ENCODE measurements around the gene JAML. TPM values are rescaled to one million over a fixed set of nuclear protein-coding genes. Genes with fewer than 3 reads are reported as not detected.

The JAML gene
- total RNA-seq, 6 experiments from 2014 or later, result 1.5 to 9.1 (median 3.2) TPM

DNA sequence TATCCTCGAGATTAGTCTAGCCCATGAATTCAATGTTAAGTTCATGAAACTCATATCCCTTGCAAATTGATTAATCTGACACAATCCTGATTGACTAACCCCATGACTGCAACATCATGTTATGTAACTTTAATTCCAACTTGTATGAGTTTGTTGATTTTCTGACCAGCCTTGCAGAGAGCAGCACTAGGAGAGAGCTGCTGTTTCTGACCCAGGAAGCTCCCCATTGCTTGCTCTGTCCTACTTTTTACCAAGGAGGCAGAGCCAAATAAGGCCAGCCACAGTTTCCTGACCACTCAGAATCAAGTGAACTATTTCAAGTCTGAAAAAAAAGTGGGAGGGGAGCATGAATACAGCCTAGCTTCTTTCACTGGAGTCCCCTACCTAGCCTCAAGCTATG, 14.1 kb upstream of the JAML start:
- peak overlapping the region in 2 of 3 donors; percentile 7 to 42 for H3K27ac ChIP-seq
- TF ChIP-seq POLR2A (IDR thresholded peaks at IDR 0.05), result peak; percentile 66
- TF ChIP-seq, protein P1, sequence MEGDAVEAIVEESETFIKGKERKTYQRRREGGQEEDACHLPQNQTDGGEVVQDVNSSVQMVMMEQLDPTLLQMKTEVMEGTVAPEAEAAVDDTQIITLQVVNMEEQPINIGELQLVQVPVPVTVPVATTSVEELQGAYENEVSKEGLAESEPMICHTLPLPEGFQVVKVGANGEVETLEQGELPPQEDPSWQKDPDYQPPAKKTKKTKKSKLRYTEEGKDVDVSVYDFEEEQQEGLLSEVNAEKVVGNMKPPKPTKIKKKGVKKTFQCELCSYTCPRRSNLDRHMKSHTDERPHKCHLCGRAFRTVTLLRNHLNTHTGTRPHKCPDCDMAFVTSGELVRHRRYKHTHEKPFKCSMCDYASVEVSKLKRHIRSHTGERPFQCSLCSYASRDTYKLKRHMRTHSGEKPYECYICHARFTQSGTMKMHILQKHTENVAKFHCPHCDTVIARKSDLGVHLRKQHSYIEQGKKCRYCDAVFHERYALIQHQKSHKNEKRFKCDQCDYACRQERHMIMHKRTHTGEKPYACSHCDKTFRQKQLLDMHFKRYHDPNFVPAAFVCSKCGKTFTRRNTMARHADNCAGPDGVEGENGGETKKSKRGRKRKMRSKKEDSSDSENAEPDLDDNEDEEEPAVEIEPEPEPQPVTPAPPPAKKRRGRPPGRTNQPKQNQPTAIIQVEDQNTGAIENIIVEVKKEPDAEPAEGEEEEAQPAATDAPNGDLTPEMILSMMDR (IDR thresholded peaks at IDR 0.05), result no peak
- WGBS (ENCODE audit: insufficient coverage, low coverage, low lambda C conversion rate, missing lambda C conversion rate), result 0% methylated on average over 1 of the region's 1 CpG

DNA sequence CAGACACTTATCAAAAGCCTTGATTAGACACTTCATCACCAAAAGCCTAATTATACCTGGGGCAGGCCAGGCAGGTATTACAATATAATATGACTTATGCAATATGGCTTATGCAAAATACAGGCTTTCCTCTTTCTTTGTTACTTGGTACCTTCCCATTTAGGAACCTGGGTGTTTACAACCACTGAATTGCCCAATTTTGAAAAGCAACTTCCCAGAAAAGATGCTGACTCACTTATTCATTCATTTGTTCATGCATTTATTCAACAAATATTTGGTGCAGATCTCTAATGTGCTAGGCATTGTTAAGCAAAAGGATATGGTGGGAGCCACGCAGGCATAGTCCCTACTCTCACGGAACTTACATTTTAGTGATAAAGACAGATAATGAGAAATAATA, 13.6 kb upstream of the JAML start:
- ATAC-seq, result peak in 2 of 4 donors; percentile 15 to 24
- Histone ChIP-seq H3K27ac (peak overlapping the region in 2 of 3 donors; percentile 7 to 42), H3K4me3 (no peak overlapping the region), H3K4me1 (peaks cover 0 to 35% (median 14%) of the 10 kb centered on the region in 4 donors), H3K36me3 (no peaks in the 10 kb centered on the region), H3K27me3 (no peaks in the 10 kb centered on the region), H3K9me3 (no peaks in the 10 kb centered on the region)
- DNase-seq, result no peak
- 79% methylated on average over 2 of the region's 2 CpGs for WGBS (ENCODE audit: insufficient coverage, low coverage, low lambda C conversion rate, missing lambda C conversion rate)
- intact Hi-C loops (cut with DNase I), result no loop called here
- no peak for TF ChIP-seq POLR2A (IDR thresholded peaks at IDR 0.05)
- TF ChIP-seq, protein P1 (IDR thresholded peaks at IDR 0.05), result no peak

More for the DNA sequence above, 14.1 kb upstream of the JAML start:
- DNase-seq (peak in 1 of 3 donors; percentile 59), ATAC-seq (peak; percentile 72 to 86 (median 78))
- peaks cover 0 to 35% (median 14%) of the 10 kb centered on the region in 4 donors for H3K4me1 ChIP-seq
- no peaks in the 10 kb centered on the region for H3K9me3 ChIP-seq
- no peaks in the 10 kb centered on the region for H3K27me3 ChIP-seq
- intact Hi-C loops (cut with DNase I), result no loop called here
- no peak overlapping the region for H3K4me3 ChIP-seq
- no peaks in the 10 kb centered on the region for H3K36me3 ChIP-seq

DNA sequence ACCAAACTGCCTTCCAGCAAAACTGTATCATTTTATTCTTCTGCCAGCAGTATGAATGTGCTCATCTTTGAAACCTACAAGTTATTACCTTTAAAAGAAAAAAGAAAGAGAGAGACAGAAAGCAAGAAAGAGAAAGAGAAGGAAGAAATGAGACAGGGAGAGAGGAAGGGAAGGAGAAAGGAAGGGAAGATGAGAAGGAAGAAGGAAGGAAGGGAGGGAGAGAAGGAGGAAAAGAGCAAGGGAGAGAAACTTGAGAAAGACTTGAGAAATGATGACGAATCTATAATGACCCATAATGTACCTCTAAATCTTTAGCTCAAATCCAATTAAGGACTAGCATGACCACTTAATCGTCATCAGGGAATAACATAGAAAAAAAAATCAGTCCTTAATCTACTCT, 11.4 kb upstream of the JAML start:
- TF ChIP-seq, protein P1 (IDR thresholded peaks at IDR 0.05), result no peak
- TF ChIP-seq POLR2A (IDR thresholded peaks at IDR 0.05), result no peak
- intact Hi-C loops (cut with DNase I), result no loop called here
- Histone ChIP-seq H3K9me3 (no peaks in the 10 kb centered on the region), H3K36me3 (no peaks in the 10 kb centered on the region), H3K4me3 (no peak overlapping the region), H3K4me1 (peaks cover 0 to 26% (median 12%) of the 10 kb centered on the region in 4 donors), H3K27ac (no peak overlapping the region), H3K27me3 (no peaks in the 10 kb centered on the region)
- WGBS (ENCODE audit: insufficient coverage, low coverage, low lambda C conversion rate, missing lambda C conversion rate), result 83% methylated on average over 2 of the region's 2 CpGs
- no peak for ATAC-seq
- no peak for DNase-seq

DNA sequence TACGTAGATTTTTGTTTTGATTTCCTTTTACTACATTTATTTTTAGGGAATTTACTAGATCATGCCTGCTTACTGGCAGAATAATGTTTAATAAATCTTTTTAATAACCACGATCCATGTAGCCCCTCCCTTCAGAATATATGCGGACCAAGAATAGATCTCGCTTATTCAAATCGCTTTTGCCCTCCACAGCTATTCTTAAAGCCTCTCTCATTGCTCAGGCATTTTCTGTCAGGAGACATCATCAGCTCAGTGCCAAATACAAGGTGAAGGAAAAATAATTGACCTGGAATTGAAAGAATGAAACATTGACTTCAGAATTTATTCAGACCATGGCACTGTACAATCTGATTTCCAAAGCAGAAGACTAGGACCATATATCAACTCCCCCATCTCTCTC, 10.0 kb upstream of the JAML start:
- Histone ChIP-seq H3K4me3 (no peak overlapping the region), H3K27ac (no peak overlapping the region), H3K36me3 (no peaks in the 10 kb centered on the region), H3K9me3 (no peaks in the 10 kb centered on the region), H3K27me3 (no peaks in the 10 kb centered on the region), H3K4me1 (peaks cover 0 to 21% (median 7%) of the 10 kb centered on the region in 4 donors)
- TF ChIP-seq, protein P1 (IDR thresholded peaks at IDR 0.05), result no peak
- TF ChIP-seq POLR2A (IDR thresholded peaks at IDR 0.05), result no peak
- ATAC-seq (no peak), DNase-seq (no peak)
- WGBS (ENCODE audit: insufficient coverage, low coverage, low lambda C conversion rate, missing lambda C conversion rate), result 95% methylated on average over 5 of the region's 5 CpGs
- intact Hi-C loops (cut with DNase I), result no loop called here

DNA sequence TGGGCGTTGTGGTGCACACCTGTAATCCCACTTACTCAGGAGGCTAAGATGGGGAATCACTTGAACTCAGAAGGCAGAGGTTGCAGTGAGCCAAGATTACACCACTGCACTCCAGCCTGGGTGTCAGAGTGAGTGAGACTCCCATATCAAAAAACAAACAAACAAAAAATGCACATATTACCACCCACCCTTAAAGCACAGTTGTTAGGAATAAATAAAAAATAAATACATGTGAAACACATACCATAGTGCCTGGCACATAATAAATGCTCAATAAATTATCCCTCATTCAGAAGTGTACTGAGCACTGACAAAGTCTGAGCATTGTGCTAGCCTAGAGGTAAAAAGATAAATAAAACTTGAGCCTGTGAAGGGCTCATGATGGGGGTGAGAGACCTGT, 9.0 kb upstream of the JAML start:
- Histone ChIP-seq H3K27me3 (no peaks in the 10 kb centered on the region), H3K4me1 (peaks cover 0 to 11% (median 2%) of the 10 kb centered on the region in 4 donors), H3K27ac (no peak overlapping the region), H3K4me3 (no peak overlapping the region), H3K36me3 (no peaks in the 10 kb centered on the region), H3K9me3 (no peaks in the 10 kb centered on the region)
- TF ChIP-seq, protein P1 (IDR thresholded peaks at IDR 0.05), result no peak
- no peak for TF ChIP-seq POLR2A (IDR thresholded peaks at IDR 0.05)
- 100% methylated on average over 1 of the region's 1 CpG for WGBS (ENCODE audit: insufficient coverage, low coverage, low lambda C conversion rate, missing lambda C conversion rate)
- ATAC-seq, result no peak
- DNase-seq, result no peak
- intact Hi-C loops (cut with DNase I), result no loop called here
